HG02852 (cell line): ENCODE results near the gene APOA4.
"Not testable (repeated sequence)": the region's sequence is repeated elsewhere in the genome, so short reads cannot be mapped to it uniquely, and the experiment has no call there.

Experiments used
- ATAC-seq: cut with Tn5 transposase; IDR thresholded peaks from one replicate; pipeline ENCODE4 v1.9.1; 2021; ENCODE audit warnings: mild to moderate bottlenecking, moderate library complexity; ENCODE audit not compliant: unreplicated experiment

Gene APOA4

GRCh38 chr11:116807601-116808261 is 15.4 kb downstream of the APOA4 start:
- ATAC-seq = no peak

- ATAC-seq = no peak
Observed at GRCh38 chr11:116804001-116804400, 19.1 kb downstream of the APOA4 start.

GRCh38 chr11:116801662-116802061 is 21.4 kb downstream of the APOA4 start:
- ATAC-seq = not testable (repeated sequence)

DNA sequence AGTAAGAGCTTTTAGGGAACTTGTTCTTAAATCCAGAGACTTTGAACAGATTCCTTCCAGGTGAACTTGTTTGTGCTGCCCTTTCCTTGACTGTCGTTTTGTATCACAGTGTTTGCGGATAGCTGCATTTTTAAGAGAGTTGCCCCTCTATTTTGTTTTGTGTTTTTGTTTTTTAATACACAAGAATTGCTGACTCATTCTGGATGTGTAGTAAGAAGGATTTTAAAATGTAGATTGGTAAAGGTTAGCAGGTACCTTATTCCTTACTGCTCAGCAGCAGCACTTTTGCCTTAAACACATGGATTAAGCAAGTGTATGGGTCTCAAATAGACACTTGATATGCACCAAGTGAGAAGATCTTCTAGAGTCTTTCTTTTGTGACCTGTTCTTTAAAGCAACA is 22.5 kb downstream of the APOA4 start:
- ATAC-seq = no peak

DNA sequence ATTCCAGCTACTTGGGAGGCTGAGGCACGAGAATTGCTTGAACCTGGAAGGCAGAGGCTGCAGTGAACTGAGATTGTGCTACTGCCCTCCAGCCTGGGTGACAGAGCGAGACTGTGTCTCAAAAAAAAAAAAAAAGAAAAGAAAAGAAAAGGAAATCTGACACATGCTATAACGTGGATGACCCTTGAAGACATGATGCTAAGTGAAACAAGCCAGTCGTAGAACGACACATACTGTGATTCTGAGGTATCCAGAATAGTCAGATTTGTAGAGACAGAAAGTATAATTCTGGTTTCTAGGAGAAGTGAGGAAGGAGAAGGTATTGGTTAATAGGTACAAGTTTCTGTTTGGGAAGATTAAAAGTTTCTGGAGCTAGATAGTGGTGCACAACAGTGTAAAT is 24.7 kb downstream of the APOA4 start:
- no peak for ATAC-seq

DNA sequence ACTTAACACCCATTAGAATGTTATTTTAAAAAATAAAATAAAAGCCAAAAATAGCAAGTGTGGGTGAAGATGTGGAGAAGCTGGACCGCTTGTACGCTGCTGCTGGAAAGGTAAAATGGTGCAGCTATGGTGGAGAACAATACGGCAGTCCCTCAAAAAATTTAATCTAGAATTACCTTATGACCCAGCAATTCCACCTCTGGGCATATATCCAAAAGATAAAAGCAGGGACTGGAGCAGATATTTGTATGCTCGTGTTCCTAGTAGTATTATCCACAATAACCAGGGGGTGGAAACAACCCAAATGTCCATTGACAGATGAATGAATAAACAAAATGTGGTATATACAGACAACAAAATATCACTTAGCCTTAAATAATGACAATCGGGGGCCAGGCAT is 25.3 kb downstream of the APOA4 start:
- ATAC-seq = no peak

DNA sequence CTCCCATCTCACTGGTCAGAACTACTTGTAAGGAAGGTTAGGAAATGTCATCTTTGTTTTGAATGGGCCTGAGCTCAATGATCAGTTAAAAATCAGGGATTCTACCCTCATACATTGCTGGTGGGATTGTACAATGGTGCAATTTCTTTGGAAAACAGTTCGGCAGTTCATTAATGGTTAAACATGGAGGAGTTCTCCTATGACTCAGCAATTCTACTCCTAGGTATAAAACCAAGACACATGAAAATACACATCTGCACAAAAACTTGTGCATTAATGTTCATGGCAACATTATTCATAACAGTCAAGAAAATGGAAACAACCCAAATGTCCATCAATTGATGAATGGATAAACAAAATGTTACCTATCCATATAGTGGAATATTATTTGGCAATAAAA is 26.6 kb downstream of the APOA4 start:
- no peak for ATAC-seq

- ATAC-seq = no peak
Observed at GRCh38 chr11:116794851-116795250, 28.3 kb downstream of the APOA4 start.

GRCh38 chr11:116793772-116794097 is 29.4 kb downstream of the APOA4 start:
- ATAC-seq = no peak

DNA sequence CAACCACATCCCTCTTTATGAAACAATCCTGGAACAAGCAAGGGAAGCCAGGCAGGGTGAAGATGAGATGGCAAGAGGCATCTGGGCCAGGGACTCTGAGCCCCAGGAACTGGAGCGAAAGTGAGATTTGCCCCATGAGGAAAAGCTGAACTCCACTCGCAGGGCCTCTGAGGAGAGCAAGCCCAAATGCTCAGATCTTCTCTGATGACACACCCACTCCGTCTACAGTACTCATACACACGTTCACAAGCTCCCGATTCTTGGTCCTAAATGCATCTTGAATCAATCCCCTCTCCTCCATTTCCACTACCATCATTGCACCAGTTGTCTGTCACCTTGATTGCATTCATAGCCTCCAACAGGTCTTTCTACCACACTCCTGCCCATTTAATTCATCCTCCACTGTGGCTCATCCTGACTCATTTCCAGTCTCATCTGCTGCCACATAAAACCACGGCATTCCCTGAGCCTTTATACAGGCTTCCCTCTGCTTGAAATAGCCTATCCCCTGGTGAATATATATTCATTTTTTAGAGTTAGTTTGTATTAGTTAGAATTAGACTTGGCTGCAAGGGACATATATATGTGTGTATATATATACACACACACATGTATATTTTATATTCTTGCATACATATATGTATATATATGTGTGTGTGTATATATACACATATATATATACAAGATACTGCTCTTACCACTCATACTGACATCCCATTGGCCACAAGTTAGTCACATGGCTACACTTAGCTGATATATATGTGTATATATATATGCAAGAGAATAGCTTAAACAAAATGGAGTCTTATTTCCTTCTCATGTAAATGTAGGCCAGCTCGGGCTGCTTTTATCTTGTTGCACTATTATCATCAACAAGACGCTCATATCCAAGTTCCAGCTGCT is 30.0 kb downstream of the APOA4 start:
- no peak for ATAC-seq

DNA sequence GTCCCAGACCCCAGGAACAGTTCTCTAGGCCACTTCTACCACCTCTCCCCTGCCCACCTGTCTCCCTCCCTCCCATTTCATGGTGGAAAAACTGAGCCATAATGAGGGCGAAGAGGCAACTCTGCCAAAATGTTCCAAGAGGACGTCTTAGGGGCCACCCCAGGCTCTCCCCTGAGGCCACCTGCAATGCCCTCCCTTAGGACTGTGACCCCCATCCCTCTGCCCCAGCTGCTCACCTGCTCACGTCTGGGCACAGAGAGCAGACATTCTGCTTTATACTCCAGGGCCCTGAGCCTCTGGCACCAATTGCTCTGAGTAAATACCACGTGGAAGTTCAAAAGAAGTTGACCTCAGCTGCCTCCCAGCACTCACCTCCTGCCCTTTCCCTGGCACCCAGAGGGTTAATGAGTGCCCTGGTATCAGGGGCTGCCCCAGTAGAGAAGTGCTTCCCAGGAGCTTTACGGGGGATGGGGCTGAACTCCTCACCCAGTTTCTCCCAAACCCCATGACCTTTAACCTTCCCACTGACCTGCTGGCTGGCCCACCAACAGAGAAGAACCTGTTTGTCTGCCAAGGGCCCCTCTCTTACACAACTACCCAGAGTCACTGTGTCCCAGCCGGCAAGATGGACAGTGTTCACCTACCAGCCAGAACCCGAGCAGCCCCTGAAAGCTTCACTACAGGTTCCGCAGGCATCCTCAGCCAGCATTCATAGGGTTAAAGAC is 30.8 kb downstream of the APOA4 start:
- no peak for ATAC-seq

DNA sequence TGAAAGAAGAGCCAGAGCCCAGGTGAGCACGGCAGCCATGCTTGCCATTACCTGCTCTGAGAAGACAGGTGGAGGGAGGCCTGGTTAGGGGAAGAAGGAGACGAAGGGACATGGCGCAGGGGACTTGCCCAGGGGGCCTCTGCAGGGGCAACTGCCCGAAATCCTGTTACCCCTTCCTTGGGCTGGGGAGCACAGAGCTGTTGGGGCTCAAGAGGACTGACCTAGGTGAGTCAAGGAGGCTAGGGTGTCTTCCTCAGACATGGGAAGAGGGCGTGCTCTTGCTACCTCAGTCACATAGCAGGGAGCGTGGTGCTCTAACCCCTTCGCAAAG is 31.3 kb downstream of the APOA4 start, which contains the start of gene APOA5:
Gene APOA5 (minus strand): TSS at position 67 of the 331 bp plus-strand sequence. CDS start 19 bp downstream, at position 48.
- ATAC-seq = no peak

DNA sequence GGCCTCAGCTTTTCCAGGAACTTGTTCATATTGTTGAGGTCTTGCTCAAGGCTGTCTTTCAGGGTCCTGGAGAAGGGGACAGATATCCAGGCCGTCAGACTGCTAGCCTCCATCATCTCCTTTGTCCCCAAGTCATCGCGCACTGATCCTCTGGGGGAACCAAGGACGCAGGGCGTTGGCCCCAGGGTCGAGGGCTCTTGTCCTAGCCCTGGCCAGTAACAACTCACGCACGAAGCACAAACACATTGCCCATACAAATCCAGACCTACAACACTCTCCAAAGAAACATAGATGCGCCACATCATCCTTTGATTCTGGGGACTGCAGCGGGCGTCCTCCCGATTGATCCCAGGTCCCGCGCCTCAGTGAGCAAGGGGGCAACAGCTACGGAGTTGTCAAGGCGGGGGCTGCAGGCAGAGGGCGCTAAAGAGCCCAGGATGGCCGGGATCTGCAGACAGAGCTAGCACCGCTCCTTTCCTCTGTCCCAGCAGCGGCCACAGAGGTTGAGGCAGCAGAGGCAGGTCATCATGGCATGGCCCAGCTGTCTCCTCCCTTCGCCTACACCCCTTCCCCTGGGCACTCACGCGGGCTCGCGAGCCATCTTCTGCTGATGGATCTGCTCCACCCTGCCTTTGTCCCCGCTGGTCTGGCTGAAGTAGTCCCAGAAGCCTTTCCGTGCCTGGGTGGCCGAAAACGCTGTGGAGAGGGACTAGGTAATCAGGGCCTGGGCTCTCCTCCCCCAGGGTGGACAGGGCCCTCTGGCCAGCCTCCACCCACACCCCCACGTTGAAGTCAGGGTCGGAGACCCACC is 31.9 kb downstream of the APOA4 start:
- no peak for ATAC-seq

DNA sequence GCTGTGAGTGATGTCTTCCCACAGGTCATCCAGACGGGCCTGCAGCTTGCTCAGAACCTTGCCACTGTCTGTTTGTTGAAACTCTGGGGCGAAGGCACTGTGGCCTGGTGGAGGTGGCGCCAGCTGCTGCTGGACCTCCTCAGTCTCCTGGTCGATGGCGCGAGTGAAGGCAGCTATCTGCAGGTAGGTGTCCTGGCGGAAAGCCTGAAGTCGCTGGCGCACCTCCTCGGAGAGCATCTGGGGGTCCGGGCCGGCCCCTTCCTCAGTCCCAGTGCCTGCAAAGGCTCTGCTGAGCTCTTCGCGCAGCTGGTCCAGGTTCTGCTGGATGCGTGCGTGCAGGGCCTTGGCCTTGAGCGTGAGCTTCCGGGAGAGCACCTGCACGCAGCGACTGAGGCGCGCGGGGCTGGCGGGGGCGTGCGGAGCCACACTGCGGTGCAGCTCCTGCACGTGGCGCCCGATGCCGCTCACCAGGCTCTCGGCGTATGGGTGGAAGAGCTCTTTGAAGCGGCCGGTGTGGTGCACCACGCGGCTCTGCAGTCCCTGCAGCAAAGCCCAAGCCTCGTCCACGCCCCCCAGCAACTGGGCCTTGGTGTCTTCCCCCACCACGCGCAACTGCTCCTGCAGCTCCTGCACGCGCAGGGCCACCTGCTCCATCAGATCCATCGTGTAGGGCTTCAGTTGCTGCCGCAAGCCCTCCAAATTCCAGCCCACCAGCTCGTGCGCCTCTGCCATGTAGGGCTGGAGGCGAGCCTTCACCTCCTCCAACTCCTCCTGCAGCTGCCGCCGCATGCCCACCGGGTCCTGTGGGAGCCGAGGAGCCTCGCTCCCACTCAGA is 32.7 kb downstream of the APOA4 start:
- no peak for ATAC-seq

DNA sequence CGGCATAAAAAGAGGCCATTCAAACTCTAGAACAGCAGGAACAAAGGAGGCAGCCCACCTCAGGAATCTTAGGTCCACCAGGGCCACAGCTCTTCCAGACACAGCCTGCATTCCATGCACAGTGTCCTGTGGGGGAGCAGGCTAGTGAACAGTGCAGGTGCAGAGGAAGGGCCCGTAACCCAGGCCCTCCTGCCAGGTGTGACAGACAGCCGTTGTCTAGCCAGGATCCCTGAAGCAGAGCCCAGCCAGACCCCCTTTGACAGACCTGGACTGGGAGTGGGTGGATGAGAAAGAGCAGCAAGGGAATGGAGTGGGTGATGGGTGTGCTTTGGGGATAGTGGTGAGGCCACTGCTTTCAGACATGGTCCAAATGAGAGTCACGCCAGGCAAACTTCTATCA is 34.1 kb downstream of the APOA4 start:
- ATAC-seq = no peak

DNA sequence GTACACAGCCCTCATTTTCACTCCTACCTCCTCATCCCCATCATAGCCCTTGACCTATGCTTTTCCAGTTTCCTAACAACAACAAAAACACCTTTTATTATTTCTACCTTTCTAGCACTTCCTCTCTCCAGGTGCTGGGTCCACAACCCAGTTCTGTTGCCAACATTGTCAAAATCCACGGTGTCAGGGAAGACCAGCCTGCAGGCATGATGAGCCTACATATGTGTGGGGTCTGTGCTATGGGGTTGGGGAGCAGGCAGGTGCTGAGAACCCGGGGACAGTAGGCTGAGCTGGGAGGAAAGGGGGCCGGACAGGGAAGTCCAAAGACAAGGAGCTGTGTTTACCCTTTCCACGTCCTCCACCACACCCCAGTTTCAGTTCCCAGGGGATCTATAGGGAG is 34.6 kb downstream of the APOA4 start:
- no peak for ATAC-seq

GRCh38 chr11:116787786-116788486 is 35.2 kb downstream of the APOA4 start, which contains the start of gene ZPR1:
ZPR1 (minus strand) TSS chr11:116788023; CDS start chr11:116787990, 33 bp downstream.
- ATAC-seq = peak; percentile 88

- peak; percentile 10 for ATAC-seq
Observed at GRCh38 chr11:116787436-116787785, 35.7 kb downstream of the APOA4 start.

- no peak for ATAC-seq
Observed at GRCh38 chr11:116786966-116787365, 36.1 kb downstream of the APOA4 start.
